ENCODE measurements around the gene KANK2.

Gene KANK2

DNA sequence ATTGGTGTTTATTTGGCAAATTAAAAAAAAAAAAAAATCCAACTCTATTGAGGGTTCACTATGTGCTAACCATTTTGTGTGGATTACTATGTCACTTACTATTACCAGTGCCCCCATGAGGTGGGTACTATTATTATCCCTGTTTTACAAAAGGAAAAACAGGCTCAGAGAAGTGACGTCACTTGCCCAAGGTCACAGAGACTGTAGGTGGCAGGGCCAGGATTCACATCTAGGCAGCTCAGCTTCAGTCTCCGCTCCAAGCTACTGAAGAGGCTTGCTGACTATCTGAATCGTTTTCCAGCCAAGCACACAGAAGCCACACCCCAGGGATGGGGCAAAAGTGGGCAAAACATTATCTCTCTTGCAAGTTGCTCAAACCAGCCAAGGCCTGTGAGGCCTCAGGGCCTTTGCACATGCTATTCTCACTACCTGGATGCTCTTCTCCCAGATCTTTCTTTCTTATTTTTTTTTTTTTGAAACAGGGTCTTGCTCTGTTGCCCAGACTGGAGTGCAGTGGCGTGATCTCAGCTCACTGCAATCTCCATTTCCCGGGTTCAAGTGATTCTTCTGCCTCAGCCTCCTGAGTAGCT, 37.2 kb upstream of the KANK2 start:
- ATAC-seq (ENCODE audit: low read depth), result no peak
- H3K4me1 Mint-ChIP-seq, result no peaks in the 10 kb centered on the region
- no peaks in the 10 kb centered on the region for H3K27me3 Mint-ChIP-seq

GRCh38 chr19:11233073-11233472, 35.7 kb upstream of the KANK2 start:
- H3K9me3 Mint-ChIP-seq, result peaks cover 4% of the 10 kb centered on the region
- ATAC-seq (ENCODE audit: low read depth) (no peak), DNase-seq (ENCODE audit: low spot score in 2 of 2) (no peak)
- H3K36me3 Mint-ChIP-seq, result peaks cover 5% of the 10 kb centered on the region
- H3K27me3 Mint-ChIP-seq, result peaks cover 3% of the 10 kb centered on the region
- no peak overlapping the region for H3K4me3 Mint-ChIP-seq
- H3K4me1 Mint-ChIP-seq, result no peaks in the 10 kb centered on the region
- H3K27ac Mint-ChIP-seq, result no peak overlapping the region

More for the DNA sequence above, 37.2 kb upstream of the KANK2 start:
- H3K27ac Mint-ChIP-seq, result no peak overlapping the region
- DNase-seq (ENCODE audit: low spot score in 2 of 2), result no peak
- peaks cover 8% of the 10 kb centered on the region for H3K36me3 Mint-ChIP-seq
- H3K4me3 Mint-ChIP-seq, result no peak overlapping the region
- H3K9me3 Mint-ChIP-seq, result peaks cover 10% of the 10 kb centered on the region

- Mint-ChIP-seq H3K4me1 (no peaks in the 10 kb centered on the region), H3K27ac (no peak overlapping the region), H3K9me3 (no peaks in the 10 kb centered on the region), H3K4me3 (no peak overlapping the region), H3K27me3 (peaks cover 3% of the 10 kb centered on the region), H3K36me3 (peaks cover 4% of the 10 kb centered on the region)
- ATAC-seq (ENCODE audit: low read depth) (no peak), DNase-seq (ENCODE audit: low spot score in 2 of 2) (no peak)
Observed at GRCh38 chr19:11232555-11232954, 35.2 kb upstream of the KANK2 start.

DNA sequence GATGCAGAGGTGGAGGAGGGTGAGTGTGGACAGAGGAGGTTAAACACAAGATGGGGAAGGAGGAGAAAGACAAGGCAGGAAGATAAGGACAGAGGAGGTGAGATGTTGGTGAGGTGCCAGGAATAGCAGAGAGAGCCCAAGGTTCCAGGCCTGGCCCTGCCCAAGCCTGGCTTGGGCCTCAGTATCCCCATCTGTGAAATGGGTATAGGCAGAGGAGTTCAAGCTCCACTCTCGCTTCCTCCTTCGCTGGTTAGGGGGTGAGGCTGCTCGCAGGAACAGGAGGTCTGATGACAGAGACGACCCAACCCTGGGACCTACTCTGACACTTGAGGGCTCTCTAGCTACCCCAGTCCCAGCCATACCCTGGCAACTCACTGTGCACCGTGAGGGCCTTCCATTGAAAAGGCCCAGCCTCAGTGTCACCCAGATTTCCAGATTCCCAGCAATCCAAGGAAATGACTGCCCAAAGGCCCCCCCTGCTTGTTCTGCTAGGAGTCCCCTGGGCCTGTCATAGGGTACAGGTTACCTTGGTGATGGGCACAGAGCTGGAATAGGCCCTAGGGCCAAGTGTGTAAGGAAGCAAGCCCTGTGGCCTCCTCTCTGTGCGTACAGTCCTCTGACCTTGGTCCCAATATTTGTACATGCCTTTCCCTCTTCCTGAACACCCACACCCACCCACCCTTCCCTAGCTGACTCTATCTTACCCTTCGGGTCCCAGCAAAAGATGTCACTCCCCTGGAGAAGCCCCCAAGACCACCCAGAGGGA, 33.5 kb upstream of the KANK2 start:
- H3K4me3 Mint-ChIP-seq, result no peak overlapping the region
- H3K27ac Mint-ChIP-seq, result no peak overlapping the region
- H3K4me1 Mint-ChIP-seq, result no peaks in the 10 kb centered on the region
- DNase-seq (ENCODE audit: low spot score in 2 of 2) (no peak), ATAC-seq (ENCODE audit: low read depth) (no peak)
- peaks cover 3% of the 10 kb centered on the region for H3K36me3 Mint-ChIP-seq
- H3K27me3 Mint-ChIP-seq, result peaks cover 4% of the 10 kb centered on the region
- H3K9me3 Mint-ChIP-seq, result peaks cover 3% of the 10 kb centered on the region

GRCh38 chr19:11227195-11227886, 30.0 kb upstream of the KANK2 start:
- Mint-ChIP-seq H3K4me3 (no peak overlapping the region), H3K27me3 (peaks cover 4% of the 10 kb centered on the region), H3K36me3 (peaks cover 5% of the 10 kb centered on the region), H3K9me3 (peaks cover 5% of the 10 kb centered on the region), H3K4me1 (no peaks in the 10 kb centered on the region), H3K27ac (no peak overlapping the region)
- DNase-seq (ENCODE audit: low spot score in 2 of 2) (no peak), ATAC-seq (ENCODE audit: low read depth) (peak; percentile 43)

- Mint-ChIP-seq H3K36me3 (peaks cover 7% of the 10 kb centered on the region), H3K27me3 (peaks cover 4% of the 10 kb centered on the region), H3K9me3 (peaks cover 6% of the 10 kb centered on the region), H3K4me3 (no peak overlapping the region), H3K4me1 (no peaks in the 10 kb centered on the region), H3K27ac (no peak overlapping the region)
- ATAC-seq (ENCODE audit: low read depth) (no peak), DNase-seq (ENCODE audit: low spot score in 2 of 2) (no peak)
Observed at GRCh38 chr19:11226716-11227166, 29.4 kb upstream of the KANK2 start.

DNA sequence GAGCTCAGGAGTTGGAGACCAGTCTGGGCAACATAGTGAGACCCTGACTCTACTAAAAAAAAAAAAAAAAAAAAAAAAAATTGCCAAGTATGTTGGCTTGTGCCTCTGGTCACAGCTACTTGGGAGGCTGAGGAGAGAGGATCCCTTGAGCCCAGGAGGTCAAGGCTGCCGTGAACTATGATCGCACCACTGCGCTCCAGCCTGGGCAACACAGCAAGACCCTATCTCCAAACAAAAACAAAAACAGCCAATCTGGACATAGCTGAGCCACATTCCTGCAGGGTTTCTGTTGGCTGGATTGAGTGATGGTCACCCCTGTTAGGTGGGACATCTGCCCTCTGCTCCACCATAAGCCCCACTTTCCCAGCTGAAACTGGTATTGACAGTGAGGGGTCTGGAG, 28.5 kb upstream of the KANK2 start:
- Mint-ChIP-seq H3K36me3 (peaks cover 16% of the 10 kb centered on the region), H3K9me3 (peaks cover 9% of the 10 kb centered on the region)
- ATAC-seq (ENCODE audit: low read depth), result no peak

DNA sequence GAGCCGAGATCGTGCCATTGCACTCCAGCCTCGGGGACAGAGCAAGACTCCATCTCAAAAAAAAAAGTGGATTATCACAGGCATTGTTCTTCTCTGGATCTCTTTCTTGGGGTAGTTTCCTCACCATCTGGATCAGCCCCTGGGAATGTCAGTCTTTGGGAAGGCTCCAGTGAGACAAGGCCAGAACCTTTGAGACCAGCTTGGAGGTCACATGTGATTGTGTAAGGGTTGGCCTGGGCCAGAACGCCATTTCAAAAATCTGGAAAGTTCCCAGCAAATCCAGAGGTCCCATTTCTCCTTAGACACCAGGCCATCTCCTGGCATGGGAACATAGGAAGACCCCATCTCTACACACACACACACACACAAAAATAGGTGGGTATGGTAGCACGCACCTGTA, 27.8 kb upstream of the KANK2 start:
- Mint-ChIP-seq H3K27me3 (peaks cover 4% of the 10 kb centered on the region), H3K27ac (no peak overlapping the region), H3K4me3 (no peak overlapping the region), H3K4me1 (no peaks in the 10 kb centered on the region), H3K36me3 (peaks cover 20% of the 10 kb centered on the region), H3K9me3 (peaks cover 12% of the 10 kb centered on the region)
- ATAC-seq (ENCODE audit: low read depth), result no peak
- DNase-seq (ENCODE audit: low spot score in 2 of 2), result no peak

More for the DNA sequence above, 28.5 kb upstream of the KANK2 start:
- no peak overlapping the region for H3K27ac Mint-ChIP-seq
- H3K4me1 Mint-ChIP-seq, result no peaks in the 10 kb centered on the region
- DNase-seq (ENCODE audit: low spot score in 2 of 2), result no peak
- no peak overlapping the region for H3K4me3 Mint-ChIP-seq
- H3K27me3 Mint-ChIP-seq, result peaks cover 4% of the 10 kb centered on the region

GRCh38 chr19:11224429-11224828, 27.1 kb upstream of the KANK2 start:
- Mint-ChIP-seq H3K9me3 (peaks cover 13% of the 10 kb centered on the region), H3K36me3 (peaks cover 21% of the 10 kb centered on the region), H3K4me1 (no peaks in the 10 kb centered on the region), H3K4me3 (no peak overlapping the region), H3K27ac (no peak overlapping the region), H3K27me3 (peaks cover 4% of the 10 kb centered on the region)
- DNase-seq (ENCODE audit: low spot score in 2 of 2), result no peak
- no peak for ATAC-seq (ENCODE audit: low read depth)

GRCh38 chr19:11223200-11223599, 25.9 kb upstream of the KANK2 start:
- peaks cover 13% of the 10 kb centered on the region for H3K9me3 Mint-ChIP-seq
- ATAC-seq (ENCODE audit: low read depth), result no peak
- no peak overlapping the region for H3K4me3 Mint-ChIP-seq

GRCh38 chr19:11221082-11221598, 23.8 kb upstream of the KANK2 start:
- H3K36me3 Mint-ChIP-seq, result peaks cover 21% of the 10 kb centered on the region
- ATAC-seq (ENCODE audit: low read depth), result no peak
- no peaks in the 10 kb centered on the region for H3K27me3 Mint-ChIP-seq
- H3K4me1 Mint-ChIP-seq, result no peaks in the 10 kb centered on the region
- no peak overlapping the region for H3K27ac Mint-ChIP-seq
- H3K9me3 Mint-ChIP-seq, result peaks cover 10% of the 10 kb centered on the region
- DNase-seq (ENCODE audit: low spot score in 2 of 2), result no peak
- H3K4me3 Mint-ChIP-seq, result no peak overlapping the region

More at GRCh38 chr19:11223200-11223599, 25.9 kb upstream of the KANK2 start:
- peaks cover 1% of the 10 kb centered on the region for H3K27me3 Mint-ChIP-seq
- H3K27ac Mint-ChIP-seq, result no peak overlapping the region
- no peaks in the 10 kb centered on the region for H3K4me1 Mint-ChIP-seq
- H3K36me3 Mint-ChIP-seq, result peaks cover 21% of the 10 kb centered on the region
- DNase-seq (ENCODE audit: low spot score in 2 of 2), result no peak

DNA sequence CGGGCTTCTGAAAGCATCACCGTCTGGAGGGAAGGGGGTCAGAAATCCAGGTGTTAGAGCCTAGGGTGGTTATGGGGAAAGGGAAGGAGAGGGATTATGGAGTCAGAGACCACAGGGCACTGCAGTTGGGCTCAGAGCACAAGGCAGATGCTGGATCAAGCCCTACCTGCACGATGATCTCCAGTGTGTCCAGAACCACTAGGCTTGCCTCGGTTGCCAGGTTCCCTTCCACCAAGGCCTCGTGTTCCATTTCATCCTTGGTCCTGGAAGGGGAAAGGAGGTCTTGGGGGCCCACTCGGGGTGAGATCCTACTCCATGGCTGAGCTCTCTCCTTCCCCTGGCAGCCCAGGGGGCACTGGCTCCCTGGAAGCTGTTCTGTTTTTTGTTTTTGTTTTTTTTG, 17.0 kb upstream of the KANK2 start:
- peaks cover 7% of the 10 kb centered on the region for H3K4me1 Mint-ChIP-seq
- peaks cover 8% of the 10 kb centered on the region for H3K9me3 Mint-ChIP-seq
- peaks cover 11% of the 10 kb centered on the region for H3K36me3 Mint-ChIP-seq
- H3K4me3 Mint-ChIP-seq, result no peak overlapping the region
- H3K27ac Mint-ChIP-seq, result no peak overlapping the region
- no peak for ATAC-seq (ENCODE audit: low read depth)
- H3K27me3 Mint-ChIP-seq, result peaks cover 2% of the 10 kb centered on the region
- DNase-seq (ENCODE audit: low spot score in 2 of 2), result no peak

- Mint-ChIP-seq H3K4me3 (no peak overlapping the region), H3K4me1 (peaks cover 15% of the 10 kb centered on the region), H3K27me3 (peaks cover 2% of the 10 kb centered on the region), H3K36me3 (peaks cover 11% of the 10 kb centered on the region), H3K9me3 (peaks cover 8% of the 10 kb centered on the region), H3K27ac (peak overlapping the region; percentile 18)
- DNase-seq (ENCODE audit: low spot score in 2 of 2), result no peak
- no peak for ATAC-seq (ENCODE audit: low read depth)
Observed at GRCh38 chr19:11210656-11210928, 13.2 kb upstream of the KANK2 start.

Measured in memory B cell (primary cell).